Coronary artery (tissue), 2 donors: ENCODE measurements around the gene PPM1H.

Experiments
- DNase-seq: peaks from one replicate; pipeline ENCODE4 v3.0.0-alpha.2; 2017; ENCODE audit warnings: low spot score
- H3K27ac ChIP-seq, 2 donors: fragments of 200-600 bp; sonication (generic); one replicate each; pipeline ENCODE4 v1.5.1; 2016 to 2019
- H3K4me3 ChIP-seq: fragments of 200-600 bp; sonication (generic); 2 replicates; pipeline ENCODE4 v1.5.1; 2016; ENCODE audit warnings: mild to moderate bottlenecking, moderate library complexity
- CTCF ChIP-seq: fragments of 200-600 bp; sonication (generic); IDR thresholded peaks from one replicate; pipeline ENCODE4 v1.5.1; 2019; ENCODE audit warnings: antibody characterized with exemption

PPM1H gene

GRCh38 chr12:62960324-62960723, 25.4 kb upstream of the PPM1H start:
- no peak for DNase-seq
- Histone ChIP-seq H3K27ac (no peak overlapping the region), H3K4me3 (no peak overlapping the region)
- TF ChIP-seq CTCF = no peak

DNA sequence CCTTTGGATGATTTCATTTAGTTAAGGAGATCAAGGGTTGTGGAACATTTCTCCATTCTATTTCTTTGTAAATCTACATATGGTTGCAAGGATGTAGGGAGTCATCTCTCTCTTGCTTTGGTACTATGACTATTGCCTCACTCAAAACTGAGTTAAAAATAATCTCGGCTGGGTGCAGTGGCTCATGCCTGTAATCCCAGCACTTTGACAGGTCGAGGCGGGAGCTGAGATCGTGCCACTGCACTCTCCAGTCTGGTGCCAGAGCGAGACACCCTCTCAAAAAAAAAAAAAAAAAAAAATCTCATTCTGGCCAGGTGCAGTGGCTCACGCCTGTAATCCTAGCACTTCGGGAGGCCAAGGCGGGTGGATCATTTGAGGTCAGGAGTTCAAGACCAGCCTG, 24.8 kb upstream of the PPM1H start:
- no peak overlapping the region for H3K27ac ChIP-seq
- no peak for DNase-seq
- H3K4me3 ChIP-seq = no peak overlapping the region
- no peak for TF ChIP-seq CTCF

- no peak overlapping the region for H3K4me3 ChIP-seq
- DNase-seq = no peak
- no peak for TF ChIP-seq CTCF
- no peak overlapping the region for H3K27ac ChIP-seq
These were observed 22.4 kb upstream of the PPM1H start for GRCh38 chr12:62957233-62957953.

DNA sequence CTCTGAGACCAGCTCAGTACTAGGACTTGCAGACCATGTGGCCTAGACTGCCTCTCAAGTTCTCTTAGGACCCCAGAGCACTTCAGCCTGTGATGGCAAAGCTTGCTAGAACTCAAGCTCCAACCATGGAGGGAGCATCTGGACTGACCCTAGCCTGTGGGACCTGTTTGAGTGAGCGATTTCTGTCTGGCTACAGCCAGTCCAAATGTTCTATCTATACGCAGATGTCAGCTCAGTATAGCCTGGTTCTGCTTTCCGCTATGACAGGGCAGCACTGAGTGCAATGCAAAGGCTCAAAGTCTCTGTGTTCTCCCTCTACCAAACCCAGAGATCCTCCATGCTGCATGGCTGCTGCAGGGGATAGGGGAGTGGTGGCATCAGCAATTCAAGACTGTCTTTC, 20.7 kb upstream of the PPM1H start:
- TF ChIP-seq CTCF = no peak
- H3K27ac ChIP-seq = no peak overlapping the region
- no peak overlapping the region for H3K4me3 ChIP-seq
- no peak for DNase-seq

- no peak overlapping the region for H3K4me3 ChIP-seq
- no peak for TF ChIP-seq CTCF
- H3K27ac ChIP-seq = no peak overlapping the region
- DNase-seq = no peak
These were observed 15.4 kb upstream of the PPM1H start for GRCh38 chr12:62950317-62950716.

DNA sequence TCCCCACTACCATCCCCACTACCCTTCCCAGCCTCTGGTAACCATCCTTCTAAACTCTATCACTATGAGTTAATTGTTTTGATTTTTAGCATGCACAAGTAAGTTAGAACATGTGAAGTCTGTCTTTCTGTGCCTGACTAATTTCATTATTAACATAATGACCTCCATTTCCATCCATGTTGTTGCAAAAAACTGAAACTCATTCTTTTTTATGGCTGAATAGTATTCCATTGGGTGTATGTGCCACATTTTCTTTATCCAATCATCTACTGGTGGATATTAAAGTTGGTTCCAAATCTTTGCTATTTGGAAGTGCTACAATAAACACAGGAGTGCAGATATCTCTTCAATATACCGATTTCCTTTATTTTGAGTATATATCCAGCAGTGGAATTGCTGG, 13.2 kb upstream of the PPM1H start:
- no peak for DNase-seq
- no peak for TF ChIP-seq CTCF
- Histone ChIP-seq H3K4me3 (no peak overlapping the region), H3K27ac (no peak overlapping the region)

DNA sequence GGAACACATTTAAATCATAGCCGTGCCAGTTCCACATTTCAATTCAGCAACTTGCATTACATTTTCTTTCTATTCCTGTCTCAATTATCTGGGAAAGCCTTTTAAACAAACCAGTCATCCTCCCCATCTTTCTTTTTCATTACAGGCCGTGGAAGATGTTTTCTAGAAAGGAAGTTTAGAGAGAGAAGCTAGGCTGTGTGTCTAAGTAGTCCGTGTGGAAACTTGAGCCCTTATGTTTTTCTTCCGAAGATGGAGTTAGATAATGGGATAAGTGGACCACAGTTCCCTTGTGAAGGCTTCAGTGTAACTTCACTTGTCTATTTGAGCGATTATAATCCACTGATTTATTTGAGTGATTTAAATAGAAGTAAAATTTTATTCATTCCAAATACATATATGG, 12.4 kb upstream of the PPM1H start:
- no peak overlapping the region for H3K27ac ChIP-seq
- no peak for TF ChIP-seq CTCF
- no peak overlapping the region for H3K4me3 ChIP-seq
- DNase-seq = no peak
